Choroid plexus epithelial cell (primary cell): ENCODE data around the gene KRTAP2-3.
"Not testable (repeated sequence)": the region's sequence is repeated elsewhere in the genome, so short reads cannot be mapped to it uniquely, and the experiment has no call there.

Experiments
- DNase-seq: peaks from one replicate; pipeline ENCODE4 v3.0.0-alpha.2; 2010; ENCODE audit warnings: low read depth
- H3K4me3 ChIP-seq: 2 replicates; pipeline ENCODE4 v1.5.1; 2011; ENCODE audit warnings: low read depth, mild to moderate bottlenecking, control low read depth, low read length, moderate library complexity
- TF ChIP-seq, protein P1 (sequence below): conservative IDR thresholded peaks from 2 replicates; pipeline ENCODE4 v1.5.1; 2011; ENCODE audit warnings: low read depth, mild to moderate bottlenecking, control low read depth, inconsistent platforms, low read length, moderate library complexity

KRTAP2-3 gene, protein sequence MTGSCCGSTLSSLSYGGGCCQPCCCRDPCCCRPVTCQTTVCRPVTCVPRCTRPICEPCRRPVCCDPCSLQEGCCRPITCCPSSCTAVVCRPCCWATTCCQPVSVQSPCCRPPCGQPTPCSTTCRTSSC

DNA sequence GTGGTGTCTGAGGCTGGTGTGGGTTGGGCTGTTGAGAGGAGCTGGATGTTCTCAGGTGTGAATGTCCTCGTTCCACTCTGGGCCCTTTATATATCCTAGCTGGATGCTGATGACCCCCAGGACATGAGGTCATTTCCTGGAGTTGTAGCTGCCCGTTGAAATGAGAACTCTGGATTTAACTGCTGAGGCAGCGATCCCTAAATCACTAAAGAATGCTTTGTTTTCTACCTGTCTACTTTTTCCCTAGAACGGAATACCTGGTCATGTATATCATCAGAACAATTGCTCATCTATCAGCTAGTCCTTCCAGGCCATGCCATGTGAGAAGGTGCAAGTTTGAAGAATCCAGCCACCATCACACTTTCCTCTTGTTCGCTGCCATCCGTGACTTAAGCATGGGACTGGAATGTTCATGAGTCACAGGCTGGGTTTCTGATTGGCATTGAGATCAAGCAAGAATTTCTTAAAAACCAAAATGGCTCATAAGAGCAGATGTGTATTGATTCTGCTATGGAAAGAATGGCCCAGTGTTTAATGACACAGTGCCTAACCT lies at the start of gene KRTAP2-3:
KRTAP2-3 (minus strand) TSS at position 63 of the 553 bp plus-strand sequence. CDS start 64 bp downstream, outside the sequence.
- peak; percentile 84 for DNase-seq
- H3K4me3 ChIP-seq, result no peak within 1 kb of the TSS
- TF ChIP-seq, protein P1, sequence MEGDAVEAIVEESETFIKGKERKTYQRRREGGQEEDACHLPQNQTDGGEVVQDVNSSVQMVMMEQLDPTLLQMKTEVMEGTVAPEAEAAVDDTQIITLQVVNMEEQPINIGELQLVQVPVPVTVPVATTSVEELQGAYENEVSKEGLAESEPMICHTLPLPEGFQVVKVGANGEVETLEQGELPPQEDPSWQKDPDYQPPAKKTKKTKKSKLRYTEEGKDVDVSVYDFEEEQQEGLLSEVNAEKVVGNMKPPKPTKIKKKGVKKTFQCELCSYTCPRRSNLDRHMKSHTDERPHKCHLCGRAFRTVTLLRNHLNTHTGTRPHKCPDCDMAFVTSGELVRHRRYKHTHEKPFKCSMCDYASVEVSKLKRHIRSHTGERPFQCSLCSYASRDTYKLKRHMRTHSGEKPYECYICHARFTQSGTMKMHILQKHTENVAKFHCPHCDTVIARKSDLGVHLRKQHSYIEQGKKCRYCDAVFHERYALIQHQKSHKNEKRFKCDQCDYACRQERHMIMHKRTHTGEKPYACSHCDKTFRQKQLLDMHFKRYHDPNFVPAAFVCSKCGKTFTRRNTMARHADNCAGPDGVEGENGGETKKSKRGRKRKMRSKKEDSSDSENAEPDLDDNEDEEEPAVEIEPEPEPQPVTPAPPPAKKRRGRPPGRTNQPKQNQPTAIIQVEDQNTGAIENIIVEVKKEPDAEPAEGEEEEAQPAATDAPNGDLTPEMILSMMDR, result no peak

DNA sequence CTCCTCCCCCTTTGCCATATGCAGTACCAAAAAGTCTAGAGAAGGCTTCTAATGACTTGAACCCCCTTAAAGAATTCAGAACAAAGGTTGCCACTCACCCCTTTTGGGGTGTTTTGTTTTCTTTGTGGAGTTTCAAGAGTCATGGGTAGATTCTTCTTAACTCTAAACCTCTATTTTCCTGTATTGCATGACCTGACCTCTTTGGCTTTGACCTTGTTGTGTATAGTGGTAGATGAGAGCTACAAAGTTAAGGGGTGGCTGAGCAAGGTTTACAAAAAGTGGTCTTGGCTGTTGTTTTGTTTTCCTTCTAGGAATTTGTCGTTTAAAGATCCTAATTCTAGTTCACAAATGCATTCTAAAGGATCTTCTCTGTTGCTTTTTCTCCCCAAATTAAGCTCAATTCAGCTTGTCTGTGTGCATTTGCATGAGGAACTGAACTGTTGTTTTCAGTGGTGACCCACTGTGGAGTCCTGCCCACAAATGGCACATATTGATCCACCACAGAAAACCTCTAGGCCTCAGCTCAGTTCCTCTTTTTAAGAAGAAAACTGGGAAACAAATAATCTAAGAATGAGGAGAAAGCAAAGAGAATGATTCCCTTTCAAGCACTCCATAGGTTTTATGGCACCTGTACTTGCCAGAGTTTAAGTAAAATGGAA lies 48.9 kb upstream of the KRTAP2-3 start:
- DNase-seq, H3K4me3 ChIP-seq: not testable (repeated sequence)

DNA sequence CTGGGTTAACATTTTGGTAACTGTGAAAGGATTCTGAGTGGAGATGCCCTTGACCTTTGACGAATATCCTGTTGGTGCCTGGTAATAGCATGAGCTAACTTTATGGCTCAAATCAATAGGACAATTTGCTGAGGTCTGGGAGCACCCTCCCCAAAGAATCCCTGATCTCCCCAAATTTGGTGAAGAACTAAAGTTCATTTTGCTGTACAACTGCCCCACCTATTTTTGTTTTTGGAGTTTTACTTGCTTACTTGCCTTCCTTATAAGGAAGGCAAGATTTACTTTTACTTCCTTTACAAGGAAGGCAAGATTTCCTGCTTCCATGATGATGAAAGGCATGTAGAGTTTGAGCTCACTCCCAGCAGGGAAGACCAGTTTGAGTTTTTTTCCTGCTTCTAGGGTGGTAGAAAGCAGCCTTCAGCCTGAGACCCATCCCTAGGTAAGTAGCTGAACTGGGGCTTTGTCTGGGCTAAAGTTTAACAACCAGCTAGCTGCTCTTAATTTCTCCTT lies 48.1 kb upstream of the KRTAP2-3 start:
- DNase-seq, result no peak
- TF ChIP-seq, protein P1, result no peak
- H3K4me3 ChIP-seq, result no peak overlapping the region

DNA sequence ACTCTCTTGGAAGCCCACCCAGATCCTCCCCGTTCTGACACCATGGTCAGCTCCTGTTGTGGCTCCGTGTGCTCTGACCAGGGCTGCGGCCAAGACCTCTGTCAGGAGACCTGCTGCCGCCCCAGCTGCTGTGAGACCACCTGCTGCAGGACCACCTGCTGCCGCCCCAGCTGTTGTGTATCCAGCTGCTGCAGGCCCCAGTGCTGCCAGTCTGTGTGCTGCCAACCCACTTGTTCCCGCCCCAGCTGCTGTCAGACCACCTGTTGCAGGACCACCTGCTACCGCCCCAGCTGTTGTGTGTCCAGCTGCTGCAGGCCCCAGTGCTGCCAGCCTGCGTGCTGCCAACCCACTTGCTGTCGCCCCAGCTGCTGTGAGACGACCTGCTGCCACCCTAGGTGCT lies 45.4 kb upstream of the KRTAP2-3 start, which contains the start of gene KRTAP4-9:
KRTAP4-9 (plus strand) TSS at position 43 of the 400 bp plus-strand sequence; CDS start at position 43, 0 bp downstream.
- H3K4me3 ChIP-seq, DNase-seq: not testable (repeated sequence)

DNA sequence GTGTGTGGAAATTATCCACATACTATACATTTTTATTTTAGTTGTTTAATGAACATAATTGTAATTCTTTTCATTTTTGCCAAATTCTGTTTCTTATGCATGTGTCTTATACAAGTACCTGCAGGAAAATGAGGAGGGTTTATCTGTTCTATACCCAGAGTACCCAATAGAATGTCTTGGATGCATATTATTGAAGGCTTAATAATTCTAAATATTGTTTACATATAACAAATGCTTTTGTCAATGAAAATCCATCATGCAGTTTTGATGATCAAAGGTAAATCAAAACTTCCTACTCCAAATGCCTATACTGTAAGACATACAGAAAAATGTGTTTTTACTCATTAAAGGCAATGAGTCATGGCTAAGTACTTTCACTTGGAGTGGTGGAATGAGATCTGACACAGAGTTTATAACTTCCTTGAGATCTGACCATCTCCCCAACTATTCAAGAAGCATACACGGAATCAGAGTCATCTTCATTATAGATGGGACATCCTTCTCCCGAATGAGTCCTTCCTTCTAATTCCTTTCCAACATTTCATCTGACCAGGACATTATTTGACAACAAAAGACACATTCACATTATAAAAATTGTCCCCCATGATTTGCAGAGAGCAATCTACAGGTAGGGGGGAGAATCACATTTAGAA lies 44.6 kb upstream of the KRTAP2-3 start:
- not testable (repeated sequence) for DNase-seq, H3K4me3 ChIP-seq

DNA sequence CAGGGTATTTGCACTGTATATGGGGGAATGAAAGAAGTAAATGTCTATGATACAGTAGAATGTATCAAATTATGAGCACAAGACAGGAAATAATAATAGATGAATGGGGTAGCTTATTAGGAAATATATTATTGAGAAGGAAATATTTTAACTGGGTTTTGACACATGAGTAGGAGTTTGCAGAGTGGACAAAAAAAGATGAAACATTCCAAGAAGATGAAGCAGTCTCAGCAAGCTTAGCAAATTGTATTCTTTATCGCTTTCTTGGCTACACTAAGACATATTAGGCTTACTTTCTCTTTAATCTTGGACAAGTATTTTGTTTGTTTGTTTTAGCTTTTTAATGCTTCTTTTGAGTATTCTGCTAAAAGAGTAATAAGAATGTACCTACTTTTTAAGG lies 44.0 kb upstream of the KRTAP2-3 start:
- no peak for DNase-seq
- H3K4me3 ChIP-seq, result no peak overlapping the region
- TF ChIP-seq, protein P1, result no peak

DNA sequence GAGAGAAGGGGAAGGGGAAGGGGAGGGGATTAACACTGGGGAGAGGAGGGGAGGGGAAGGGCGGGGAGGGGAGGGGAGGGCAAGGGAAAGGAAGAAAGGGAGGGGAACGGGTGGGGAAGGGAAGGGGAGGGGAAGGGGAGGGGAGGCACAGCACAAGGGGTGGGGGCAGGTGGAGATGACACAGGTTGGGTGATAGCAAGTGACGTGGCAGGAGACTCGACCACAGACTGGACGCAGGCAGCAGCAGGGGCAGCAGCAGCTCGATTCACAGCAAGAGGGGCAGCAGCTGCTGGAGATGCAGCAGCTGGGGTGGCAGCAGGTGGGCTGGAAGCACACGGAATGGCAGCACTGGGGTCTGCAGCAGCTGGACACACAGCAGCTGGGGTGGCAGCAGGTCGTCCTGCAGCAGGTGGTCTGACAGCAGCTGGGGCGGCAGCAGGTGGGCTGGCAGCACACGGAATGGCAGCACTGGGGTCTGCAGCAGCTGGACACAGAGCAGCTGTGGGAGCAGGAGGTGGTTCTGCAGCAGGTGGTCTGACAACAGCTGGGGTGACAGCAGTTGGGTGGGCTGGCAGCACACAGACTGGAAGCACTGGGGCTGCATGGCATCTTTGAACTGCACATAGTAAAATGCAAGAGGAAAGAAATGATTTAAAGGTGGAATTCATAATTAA lies 41.8 kb upstream of the KRTAP2-3 start, which contains the start of gene KRTAP4-16:
KRTAP4-16 (minus strand) TSS at position 624 of the 674 bp plus-strand sequence; CDS start at position 624, 0 bp downstream.
- DNase-seq, result no peak
- TF ChIP-seq, protein P1, result no peak
- H3K4me3 ChIP-seq, result no peak within 1 kb of the TSS

DNA sequence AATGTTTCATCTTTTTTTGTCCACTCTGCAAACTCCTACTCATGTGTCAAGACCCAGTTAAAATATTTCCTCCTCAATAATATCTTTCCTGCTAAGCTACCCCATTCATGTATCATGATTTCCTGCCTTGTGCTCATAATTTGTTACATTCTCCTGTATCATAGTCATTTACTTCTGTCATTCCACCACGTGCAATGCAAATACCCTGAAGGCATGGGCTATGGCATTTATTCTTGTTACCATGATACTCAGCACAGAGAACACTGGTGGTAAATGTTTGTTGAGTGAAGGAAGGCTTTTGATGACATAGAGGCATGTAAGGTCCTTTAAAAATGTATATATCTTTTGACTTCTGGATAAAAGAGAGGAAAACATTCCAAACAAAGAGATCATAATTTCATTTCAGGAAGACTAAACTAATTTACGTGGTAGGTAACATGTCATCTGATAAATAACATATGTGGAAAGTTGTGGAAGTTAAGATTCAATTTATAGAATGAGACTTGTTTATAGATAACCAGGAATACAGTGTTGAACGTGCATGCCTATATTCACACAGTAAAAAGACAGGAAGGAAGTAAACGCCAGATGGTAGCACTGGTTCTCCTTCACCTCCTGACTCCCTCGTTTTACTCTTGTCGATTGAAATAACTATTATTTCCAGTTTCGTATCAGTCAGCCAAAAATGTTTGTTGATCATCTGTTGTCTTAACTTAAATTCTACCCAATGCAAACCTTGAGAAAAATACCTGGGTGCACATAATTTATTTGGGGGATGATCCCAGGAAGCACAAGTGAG lies 40.0 kb upstream of the KRTAP2-3 start:
- DNase-seq, H3K4me3 ChIP-seq: not testable (repeated sequence)
